Neural progenitor cell (in vitro differentiated cells): ENCODE measurements around the gene ZNF200.

Source experiments
- EZH2 ChIP-seq: fragments of 200-600 bp; sonication (generic); IDR thresholded peaks from 2 replicates; pipeline ENCODE4 v1.6.1; 2017; ENCODE audit warnings: antibody characterized with exemption, mild to moderate bottlenecking, moderate library complexity
- TF ChIP-seq, protein P1 (sequence below): fragments of 200-600 bp; sonication (generic); IDR thresholded peaks from 2 replicates; pipeline ENCODE4 v1.5.1; 2017; ENCODE audit warnings: antibody characterized with exemption, mild to moderate bottlenecking

GRCh38 chr16:3182608-3183444, 52.1 kb downstream of the ZNF200 start:
- TF ChIP-seq, protein P1, sequence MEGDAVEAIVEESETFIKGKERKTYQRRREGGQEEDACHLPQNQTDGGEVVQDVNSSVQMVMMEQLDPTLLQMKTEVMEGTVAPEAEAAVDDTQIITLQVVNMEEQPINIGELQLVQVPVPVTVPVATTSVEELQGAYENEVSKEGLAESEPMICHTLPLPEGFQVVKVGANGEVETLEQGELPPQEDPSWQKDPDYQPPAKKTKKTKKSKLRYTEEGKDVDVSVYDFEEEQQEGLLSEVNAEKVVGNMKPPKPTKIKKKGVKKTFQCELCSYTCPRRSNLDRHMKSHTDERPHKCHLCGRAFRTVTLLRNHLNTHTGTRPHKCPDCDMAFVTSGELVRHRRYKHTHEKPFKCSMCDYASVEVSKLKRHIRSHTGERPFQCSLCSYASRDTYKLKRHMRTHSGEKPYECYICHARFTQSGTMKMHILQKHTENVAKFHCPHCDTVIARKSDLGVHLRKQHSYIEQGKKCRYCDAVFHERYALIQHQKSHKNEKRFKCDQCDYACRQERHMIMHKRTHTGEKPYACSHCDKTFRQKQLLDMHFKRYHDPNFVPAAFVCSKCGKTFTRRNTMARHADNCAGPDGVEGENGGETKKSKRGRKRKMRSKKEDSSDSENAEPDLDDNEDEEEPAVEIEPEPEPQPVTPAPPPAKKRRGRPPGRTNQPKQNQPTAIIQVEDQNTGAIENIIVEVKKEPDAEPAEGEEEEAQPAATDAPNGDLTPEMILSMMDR, result peak; percentile 45
- no peak for TF ChIP-seq EZH2
